Measurements from ENCODE around the gene RPL10A.

Gene RPL10A

GRCh38 chr6:35477028-35477427 is 8.8 kb downstream of the RPL10A start:
- DNase-seq: no peak

- no peak for DNase-seq
Observed at GRCh38 chr6:35477551-35478179, 9.5 kb downstream of the RPL10A start.

GRCh38 chr6:35478259-35478658 is 10.1 kb downstream of the RPL10A start:
- no peak for DNase-seq

GRCh38 chr6:35480176-35480575 is 12.0 kb downstream of the RPL10A start:
- no peak for DNase-seq

- DNase-seq: no peak
Observed at GRCh38 chr6:35481226-35481625, 13.0 kb downstream of the RPL10A start.

- DNase-seq: no peak
Observed at GRCh38 chr6:35483062-35483461, 14.9 kb downstream of the RPL10A start.

GRCh38 chr6:35483490-35483889 is 15.3 kb downstream of the RPL10A start:
- DNase-seq: no peak

GRCh38 chr6:35483893-35484645 is 15.9 kb downstream of the RPL10A start:
- DNase-seq: no peak

GRCh38 chr6:35484921-35485392 is 16.8 kb downstream of the RPL10A start:
- no peak for DNase-seq

GRCh38 chr6:35485402-35485877 is 17.2 kb downstream of the RPL10A start:
- no peak for DNase-seq

- DNase-seq: no peak
Observed at GRCh38 chr6:35486005-35486925, 18.1 kb downstream of the RPL10A start.

GRCh38 chr6:35487658-35488516 is 19.7 kb downstream of the RPL10A start:
- no peak for DNase-seq

- no peak for DNase-seq
Observed at GRCh38 chr6:35488517-35488862, 20.3 kb downstream of the RPL10A start.

- DNase-seq: no peak
Observed at GRCh38 chr6:35489066-35489465, 20.9 kb downstream of the RPL10A start.

- no peak for DNase-seq
Observed at GRCh38 chr6:35489995-35490791, 22.0 kb downstream of the RPL10A start.

- DNase-seq: no peak
Observed at GRCh38 chr6:35490821-35491557, 22.8 kb downstream of the RPL10A start.

GRCh38 chr6:35491558-35492257 is 23.5 kb downstream of the RPL10A start:
- DNase-seq: no peak

- DNase-seq: no peak
Observed at GRCh38 chr6:35492258-35492973, 24.2 kb downstream of the RPL10A start.

- DNase-seq: no peak
Observed at GRCh38 chr6:35492974-35493284, 24.7 kb downstream of the RPL10A start.

All from stimulated activated CD4-positive, alpha-beta T cell treated with anti-CD3 and anti-CD28 coated beads, Interleukin-1b, Interleukin-23, amount 100 ng/mL, for 48 hours (primary cell).